ENCODE measurements around the gene LMCD1.

Gene LMCD1

GRCh38 chr3:8484409-8485140 is 17.0 kb upstream of the LMCD1 start:
- no peak for DNase-seq

GRCh38 chr3:8485141-8485870 is 16.3 kb upstream of the LMCD1 start:
- no peak for DNase-seq

DNA sequence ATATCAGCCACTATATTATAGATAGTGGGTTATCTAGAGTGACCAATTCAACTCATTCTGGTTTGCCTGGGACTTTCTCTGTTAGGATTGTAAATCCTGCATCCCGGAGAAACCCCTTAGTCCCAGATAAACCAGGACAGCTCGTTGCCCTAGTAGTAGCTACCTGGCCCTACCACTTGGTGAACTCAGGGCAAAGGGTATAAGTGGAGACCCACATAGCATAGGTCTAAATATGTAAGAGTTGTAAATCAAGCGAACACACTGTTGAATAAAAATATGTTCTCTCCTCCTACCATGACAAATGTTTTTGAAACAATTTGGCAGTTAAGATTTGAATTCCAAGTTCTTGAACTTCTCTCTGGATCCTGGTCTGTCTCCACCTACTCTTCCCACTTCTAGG is 15.7 kb upstream of the LMCD1 start:
- no peak for DNase-seq

GRCh38 chr3:8486434-8486833 is 15.2 kb upstream of the LMCD1 start:
- no peak for DNase-seq

GRCh38 chr3:8486936-8487335 is 14.7 kb upstream of the LMCD1 start:
- no peak for DNase-seq

DNA sequence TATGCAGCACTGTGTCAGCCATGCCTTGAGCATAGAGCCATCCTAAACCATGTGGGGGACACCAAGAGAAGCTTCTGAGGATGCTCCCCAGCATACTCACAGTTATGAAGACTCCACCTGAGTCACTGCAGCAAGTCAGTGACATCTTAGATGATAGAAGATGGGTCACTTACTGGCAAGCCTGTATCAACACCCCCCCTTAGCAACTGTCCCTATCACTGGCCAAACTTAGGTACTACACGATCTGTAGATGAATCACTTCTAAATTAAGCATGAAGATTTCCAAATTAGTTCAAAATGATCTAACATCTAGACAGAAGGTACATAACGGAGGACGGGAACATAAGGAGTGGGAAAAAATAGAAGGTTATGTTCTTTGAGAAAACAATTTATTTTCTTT is 13.2 kb upstream of the LMCD1 start:
- no peak for DNase-seq

GRCh38 chr3:8488877-8489276 is 12.7 kb upstream of the LMCD1 start:
- no peak for DNase-seq

GRCh38 chr3:8489278-8489792 is 12.3 kb upstream of the LMCD1 start:
- DNase-seq, result no peak

GRCh38 chr3:8490079-8490552 is 11.5 kb upstream of the LMCD1 start:
- DNase-seq, result no peak

GRCh38 chr3:8491271-8492144 is 10.1 kb upstream of the LMCD1 start:
- no peak for DNase-seq

GRCh38 chr3:8492744-8493511 is 8.7 kb upstream of the LMCD1 start:
- no peak for DNase-seq

DNA sequence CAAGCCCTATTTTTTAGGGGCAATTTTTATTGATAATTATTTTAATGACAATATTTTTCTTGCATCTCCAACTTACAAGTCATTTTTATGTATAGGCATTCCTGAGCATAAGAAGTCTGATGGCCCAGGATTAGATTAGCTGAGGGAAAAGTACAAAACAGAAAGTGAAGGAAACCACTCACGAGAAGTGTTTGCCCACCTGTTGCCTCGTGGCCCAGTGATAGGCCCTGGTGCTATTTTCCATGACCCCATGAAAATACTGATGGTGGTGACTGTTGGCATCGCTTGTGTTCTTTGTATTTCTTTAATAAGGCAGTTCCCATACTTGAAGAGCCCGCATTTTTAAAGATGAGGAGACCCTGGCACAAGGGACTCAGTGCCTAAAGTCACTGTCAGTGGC is 7.9 kb upstream of the LMCD1 start:
- no peak for DNase-seq

DNA sequence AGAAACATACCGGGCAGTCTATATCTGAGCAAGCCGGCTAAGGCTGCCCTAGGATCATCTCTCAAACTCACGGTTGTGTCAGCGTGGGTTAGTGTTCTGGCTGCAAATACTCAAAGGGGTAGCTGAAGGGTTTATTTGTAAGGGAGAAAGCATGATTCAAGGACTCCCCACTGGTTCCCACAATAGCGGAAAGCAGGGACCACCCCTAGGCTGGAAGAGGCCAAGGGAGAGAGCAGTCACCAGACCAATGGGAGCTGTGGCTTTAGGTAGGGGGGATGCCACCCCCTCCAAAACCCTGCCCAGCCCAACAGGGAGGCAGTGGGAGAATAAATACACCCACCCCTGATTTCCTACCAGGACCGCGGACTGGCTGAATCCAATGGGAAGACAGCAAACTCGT is 7.3 kb upstream of the LMCD1 start:
- no peak for DNase-seq

DNA sequence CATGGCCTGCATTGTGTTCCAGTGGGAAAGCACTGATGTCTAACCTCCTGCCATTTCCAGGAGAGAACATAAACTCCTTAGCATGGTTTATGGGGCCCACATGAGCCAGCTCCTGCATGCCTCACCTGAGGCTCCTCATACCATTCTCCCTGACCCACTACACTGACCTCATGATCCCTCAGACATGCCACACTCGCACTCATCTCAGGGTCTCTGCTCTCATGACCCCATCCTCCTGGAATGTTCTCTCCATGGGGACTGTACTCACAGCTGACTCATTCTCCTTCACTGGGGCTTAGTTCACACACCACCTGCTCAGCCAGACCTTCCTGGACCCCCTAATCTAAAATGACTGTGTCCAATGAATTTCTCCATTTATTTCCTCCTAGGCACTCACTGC is 4.0 kb upstream of the LMCD1 start:
- DNase-seq, result no peak

DNA sequence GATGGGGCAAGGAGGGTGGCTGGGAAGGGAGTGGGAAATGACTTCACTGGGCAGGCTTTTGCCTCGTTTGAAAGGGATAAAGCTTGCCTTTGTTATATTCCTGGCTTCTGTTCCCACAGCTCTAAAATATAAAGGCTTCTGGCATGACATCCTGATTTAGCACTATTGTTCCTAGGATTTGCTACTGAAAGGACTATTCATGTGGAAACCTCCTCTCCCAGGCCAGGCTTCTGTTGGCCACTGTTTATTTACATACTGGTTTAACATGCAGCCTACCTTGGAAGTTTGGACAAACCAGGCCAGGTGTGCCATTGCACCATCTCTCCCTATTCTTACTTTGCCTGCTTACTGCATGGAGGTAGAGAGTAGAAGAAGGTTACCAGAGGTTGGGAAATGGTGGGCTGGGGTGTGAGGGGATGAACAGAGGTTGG is 2.4 kb upstream of the LMCD1 start:
- DNase-seq, result no peak

DNA sequence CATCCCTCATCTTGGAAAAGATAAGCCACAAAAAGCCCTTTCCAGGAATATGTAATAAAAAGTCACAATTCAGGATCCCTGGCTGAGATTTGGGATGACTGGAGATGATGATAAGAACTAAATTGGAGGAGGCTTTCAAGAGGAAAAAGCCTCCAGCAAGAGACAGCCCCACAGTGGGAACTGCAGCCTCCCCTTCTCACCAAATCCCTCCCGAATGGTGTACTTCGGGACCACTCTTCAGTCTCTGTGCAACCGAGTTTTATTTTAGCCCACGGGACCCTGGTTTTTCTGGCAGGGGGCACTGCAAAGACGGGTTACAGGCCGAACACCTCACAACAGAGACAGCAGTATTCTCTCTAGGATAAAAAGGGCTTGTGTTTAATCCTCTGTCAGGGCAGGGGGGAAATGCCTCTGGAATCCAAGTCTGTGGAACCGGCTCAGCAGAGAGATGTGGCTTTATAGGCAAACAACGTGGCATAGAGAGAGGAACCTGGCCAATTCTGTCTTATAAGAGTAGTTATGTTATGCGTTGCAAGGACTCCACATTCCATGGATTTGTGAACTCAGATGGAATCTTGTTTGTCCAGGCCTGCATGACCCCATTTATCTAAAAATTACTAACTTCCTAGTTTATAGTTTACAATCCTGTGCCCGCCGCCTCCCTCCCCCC is 1.2 kb upstream of the LMCD1 start:
- no peak for DNase-seq

DNA sequence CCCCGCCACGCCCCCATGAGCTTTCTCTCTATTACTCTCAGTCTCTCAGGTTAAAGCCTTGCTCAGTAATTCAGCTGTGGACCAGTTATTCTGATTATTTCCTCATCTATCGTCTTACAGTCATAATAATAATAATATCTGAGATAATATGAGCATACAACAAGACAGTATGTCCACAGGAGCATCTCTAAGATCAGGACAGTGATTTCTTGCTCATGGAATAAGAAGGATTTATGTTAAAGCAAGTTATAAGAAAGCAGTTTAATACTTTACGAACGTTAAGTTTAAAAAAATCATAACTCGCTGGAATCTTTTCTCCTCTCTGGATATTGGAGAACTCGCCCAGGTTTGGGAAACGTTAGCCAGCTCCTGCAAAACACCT is 643 bp upstream of the LMCD1 start:
- no peak for DNase-seq

GRCh38 chr3:8503461-8503860 is 1.8 kb downstream of the LMCD1 start:
- no peak for DNase-seq

DNA sequence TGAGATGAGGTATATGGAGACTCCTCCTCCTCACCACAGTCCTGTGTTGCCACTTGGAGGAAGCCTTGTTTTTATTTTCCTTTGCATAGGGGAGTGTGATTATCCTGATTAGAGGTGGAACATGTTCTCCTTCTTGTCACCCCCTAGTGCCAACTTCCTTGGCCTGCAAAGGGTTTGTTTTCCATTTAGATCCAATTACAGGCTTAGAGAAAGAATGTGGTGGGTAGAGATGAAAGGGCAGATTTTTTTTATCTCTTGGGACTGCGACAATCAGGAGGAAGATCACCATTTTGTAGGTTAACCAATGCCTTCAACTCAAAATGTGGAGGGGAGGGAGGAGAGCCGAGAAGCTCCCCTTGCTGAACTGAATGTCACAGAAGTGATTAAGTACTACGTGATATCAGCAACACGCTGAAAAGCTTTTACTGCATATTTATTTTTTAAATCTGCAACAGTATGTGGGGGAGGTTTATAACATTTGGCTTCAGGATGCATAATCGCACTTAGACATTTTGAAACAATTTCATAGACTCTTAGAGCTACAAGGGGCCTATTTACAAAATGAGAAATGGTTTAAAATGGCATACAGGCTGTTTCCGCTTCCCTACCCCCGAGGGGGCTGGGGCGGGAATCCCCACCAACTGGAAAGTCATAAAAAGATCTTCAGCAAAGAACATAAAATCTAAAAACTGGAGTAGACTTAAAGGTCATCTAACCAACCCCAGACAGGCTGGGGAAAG is 2.4 kb downstream of the LMCD1 start:
- no peak for DNase-seq

GRCh38 chr3:8504611-8504973 is 3.0 kb downstream of the LMCD1 start:
- DNase-seq, result no peak

DNA sequence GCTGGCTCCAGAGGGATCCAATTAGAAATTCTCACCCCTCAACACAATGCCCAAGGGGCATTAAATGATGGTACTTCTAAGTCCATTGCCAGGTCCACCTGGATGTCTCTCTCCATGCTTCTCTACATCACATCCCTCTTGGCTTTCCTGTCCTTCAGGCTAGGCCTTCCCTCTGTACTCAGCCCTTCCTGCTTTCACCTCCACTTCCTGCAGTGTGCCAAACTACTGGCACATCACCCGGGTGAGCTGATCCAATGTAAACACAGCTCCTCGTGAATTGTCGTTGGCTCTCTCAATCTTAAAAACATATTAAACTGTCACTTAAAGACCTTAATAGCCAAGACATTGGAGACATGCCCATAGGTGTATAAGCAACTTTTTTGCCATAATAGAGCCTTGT is 4.0 kb downstream of the LMCD1 start:
- DNase-seq, result no peak

Data from NCI-H524 treated with DMSO at 0.1 percent for 48 hours (cell line).